ENCODE data around the gene ST8SIA2.

The ST8SIA2 gene

DNA sequence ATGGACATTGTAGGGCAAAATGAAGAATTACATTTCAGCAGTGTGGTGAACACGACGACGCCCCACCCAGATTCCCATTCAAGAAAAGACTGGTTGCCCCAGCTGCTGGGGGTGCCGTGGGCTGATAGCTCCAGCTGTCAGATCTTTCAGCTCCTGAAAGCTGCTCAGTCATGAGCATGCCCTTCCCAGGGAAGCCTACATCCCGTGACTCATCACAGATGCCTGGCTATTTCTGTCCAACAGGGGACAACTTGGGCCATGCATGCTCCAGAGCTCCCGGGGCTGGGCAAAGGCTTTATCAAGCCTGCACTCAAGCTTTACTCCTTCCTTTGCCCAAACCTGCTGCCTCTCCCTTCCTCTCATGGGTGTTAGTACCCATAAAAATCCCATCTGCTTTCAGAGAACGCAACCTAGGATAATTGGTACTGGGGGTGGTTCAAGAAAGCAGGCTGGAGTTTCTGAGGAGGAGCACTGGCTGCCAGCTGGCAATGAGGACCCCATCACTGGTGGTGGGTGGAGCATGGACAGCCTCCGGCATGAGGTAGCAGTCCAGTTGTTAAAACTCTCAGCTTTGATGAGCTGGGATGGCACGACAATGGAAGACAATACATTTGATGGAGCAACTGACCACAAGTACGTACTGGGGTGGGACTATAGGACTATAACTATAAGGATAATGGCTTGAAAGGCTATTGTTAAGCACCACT is 16.4 kb upstream of the ST8SIA2 start:
- no peak for DNase-seq (ENCODE audit: low read depth)
- TF ChIP-seq, protein P1, sequence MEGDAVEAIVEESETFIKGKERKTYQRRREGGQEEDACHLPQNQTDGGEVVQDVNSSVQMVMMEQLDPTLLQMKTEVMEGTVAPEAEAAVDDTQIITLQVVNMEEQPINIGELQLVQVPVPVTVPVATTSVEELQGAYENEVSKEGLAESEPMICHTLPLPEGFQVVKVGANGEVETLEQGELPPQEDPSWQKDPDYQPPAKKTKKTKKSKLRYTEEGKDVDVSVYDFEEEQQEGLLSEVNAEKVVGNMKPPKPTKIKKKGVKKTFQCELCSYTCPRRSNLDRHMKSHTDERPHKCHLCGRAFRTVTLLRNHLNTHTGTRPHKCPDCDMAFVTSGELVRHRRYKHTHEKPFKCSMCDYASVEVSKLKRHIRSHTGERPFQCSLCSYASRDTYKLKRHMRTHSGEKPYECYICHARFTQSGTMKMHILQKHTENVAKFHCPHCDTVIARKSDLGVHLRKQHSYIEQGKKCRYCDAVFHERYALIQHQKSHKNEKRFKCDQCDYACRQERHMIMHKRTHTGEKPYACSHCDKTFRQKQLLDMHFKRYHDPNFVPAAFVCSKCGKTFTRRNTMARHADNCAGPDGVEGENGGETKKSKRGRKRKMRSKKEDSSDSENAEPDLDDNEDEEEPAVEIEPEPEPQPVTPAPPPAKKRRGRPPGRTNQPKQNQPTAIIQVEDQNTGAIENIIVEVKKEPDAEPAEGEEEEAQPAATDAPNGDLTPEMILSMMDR (IDR thresholded peaks at IDR 0.05; ENCODE audit: low read depth, low read length, missing control alignments), result no peak
- in situ Hi-C loops (cut with HindIII; ENCODE audit: low sequenced_read_pairs), result no loop called here
- no peak overlapping the region for H3K4me3 ChIP-seq (ENCODE audit: low read depth, low read length)

DNA sequence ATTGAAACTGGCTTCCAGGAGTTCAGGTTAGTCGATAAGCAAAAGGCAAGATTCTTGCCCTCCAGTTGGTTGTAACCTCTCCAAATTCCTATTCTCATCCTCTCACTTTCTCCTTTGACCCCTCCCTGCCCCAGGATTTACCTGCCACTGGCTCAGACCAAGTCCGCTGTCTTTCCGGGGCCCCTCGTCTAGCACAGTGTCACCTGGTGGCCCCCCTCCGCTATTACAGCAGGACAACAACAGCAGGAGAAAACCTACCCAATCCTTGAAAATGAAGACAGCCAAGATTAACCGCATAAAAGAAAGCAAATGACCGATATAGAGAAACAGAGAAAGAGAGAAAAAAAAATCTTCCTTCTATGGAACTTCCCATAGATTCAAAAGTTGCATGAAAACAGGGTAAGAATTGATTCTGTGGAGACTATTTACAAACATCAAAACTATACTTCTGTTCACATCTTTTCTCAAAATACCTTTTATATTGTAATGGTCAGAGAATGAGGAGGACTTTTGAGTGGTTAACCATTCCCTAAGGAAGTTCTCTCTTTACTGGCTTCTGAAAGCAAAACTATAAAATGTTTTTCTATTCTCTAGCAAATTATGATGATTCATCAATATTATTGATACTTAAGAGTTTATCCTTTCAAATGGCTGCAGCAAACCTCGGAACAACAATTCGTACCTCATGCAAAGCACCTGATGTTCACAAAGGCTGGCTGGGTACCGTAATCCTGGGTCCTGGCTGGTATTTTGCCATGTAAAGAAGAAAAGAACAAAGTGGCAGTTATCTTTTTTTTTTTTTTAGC is 10.0 kb upstream of the ST8SIA2 start:
- TF ChIP-seq, protein P1 (IDR thresholded peaks at IDR 0.05; ENCODE audit: low read depth, low read length, missing control alignments), result peak; percentile 73
- no peak for DNase-seq (ENCODE audit: low read depth)
- in situ Hi-C loops (cut with HindIII; ENCODE audit: low sequenced_read_pairs), result no loop called here
- no peak overlapping the region for H3K4me3 ChIP-seq (ENCODE audit: low read depth, low read length)

DNA sequence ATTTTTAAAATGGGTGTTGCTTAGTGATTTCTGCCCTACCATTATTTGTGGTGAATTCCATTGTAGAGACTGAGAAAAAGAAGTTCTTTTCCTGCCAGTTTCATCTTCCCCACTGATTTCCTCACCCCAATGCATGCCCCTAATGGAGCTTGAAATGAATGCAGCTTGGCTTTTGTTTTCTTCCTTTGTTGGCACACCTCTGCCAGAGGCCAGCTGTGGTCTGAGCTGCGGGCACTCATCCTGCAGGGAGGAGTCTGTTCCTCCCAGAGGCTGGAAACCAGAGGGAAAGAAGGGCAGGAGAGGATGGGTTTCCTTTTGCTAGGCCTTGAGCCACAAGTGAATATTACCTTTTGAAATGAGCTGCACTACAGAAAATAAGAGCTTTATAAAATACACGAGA is 9.3 kb upstream of the ST8SIA2 start:
- in situ Hi-C loops (cut with HindIII; ENCODE audit: low sequenced_read_pairs), result no loop called here
- TF ChIP-seq, protein P1 (IDR thresholded peaks at IDR 0.05; ENCODE audit: low read depth, low read length, missing control alignments), result no peak
- DNase-seq (ENCODE audit: low read depth), result no peak
- H3K4me3 ChIP-seq (ENCODE audit: low read depth, low read length), result no peak overlapping the region

DNA sequence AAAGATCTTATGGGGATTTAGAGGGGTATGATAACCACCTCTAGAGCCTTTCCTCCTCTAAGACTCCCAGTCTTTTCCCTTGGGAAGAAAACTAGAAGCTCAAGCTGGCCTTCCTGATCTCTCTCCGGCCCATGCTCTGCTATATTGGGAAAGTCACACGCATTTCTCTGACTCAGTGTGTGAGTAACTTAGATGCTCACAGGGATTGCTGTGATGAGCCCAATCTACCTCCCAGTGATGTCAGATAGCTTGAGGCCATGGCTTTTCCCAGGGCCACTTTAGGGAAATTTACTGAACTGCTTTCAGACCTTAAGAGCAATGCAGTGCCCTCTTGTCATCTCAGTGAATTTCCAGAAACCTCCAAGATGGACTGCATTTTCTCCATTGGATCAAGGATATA is 8.6 kb upstream of the ST8SIA2 start:
- DNase-seq (ENCODE audit: low read depth), result no peak
- in situ Hi-C loops (cut with HindIII; ENCODE audit: low sequenced_read_pairs), result no loop called here
- no peak overlapping the region for H3K4me3 ChIP-seq (ENCODE audit: low read depth, low read length)
- TF ChIP-seq, protein P1 (IDR thresholded peaks at IDR 0.05; ENCODE audit: low read depth, low read length, missing control alignments), result no peak

DNA sequence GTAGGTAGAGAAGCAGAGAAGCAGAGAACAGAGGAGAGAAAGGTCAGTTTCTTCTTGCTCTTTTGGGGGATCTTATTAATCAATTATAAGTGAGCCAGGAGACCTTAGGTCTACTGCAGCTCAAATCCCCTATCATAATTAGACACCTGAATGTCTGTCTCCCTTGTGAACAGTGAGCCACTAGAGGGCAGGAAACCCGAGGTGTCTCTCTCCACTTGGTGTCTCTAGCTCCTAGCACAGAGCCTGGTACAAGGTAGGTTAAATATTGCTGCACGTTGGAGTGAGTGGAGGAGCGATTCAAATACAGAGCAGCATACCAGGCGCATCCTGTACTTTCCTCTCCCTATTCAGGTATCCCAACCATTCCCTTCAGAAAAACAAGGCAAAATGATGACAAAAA is 2.0 kb upstream of the ST8SIA2 start:
- TF ChIP-seq, protein P1 (IDR thresholded peaks at IDR 0.05; ENCODE audit: low read depth, low read length, missing control alignments), result peak; percentile 70
- peak; percentile 51 for DNase-seq (ENCODE audit: low read depth)
- H3K4me3 ChIP-seq (ENCODE audit: low read depth, low read length), result no peak overlapping the region
- in situ Hi-C loops (cut with HindIII; ENCODE audit: low sequenced_read_pairs), result no loop called here

DNA sequence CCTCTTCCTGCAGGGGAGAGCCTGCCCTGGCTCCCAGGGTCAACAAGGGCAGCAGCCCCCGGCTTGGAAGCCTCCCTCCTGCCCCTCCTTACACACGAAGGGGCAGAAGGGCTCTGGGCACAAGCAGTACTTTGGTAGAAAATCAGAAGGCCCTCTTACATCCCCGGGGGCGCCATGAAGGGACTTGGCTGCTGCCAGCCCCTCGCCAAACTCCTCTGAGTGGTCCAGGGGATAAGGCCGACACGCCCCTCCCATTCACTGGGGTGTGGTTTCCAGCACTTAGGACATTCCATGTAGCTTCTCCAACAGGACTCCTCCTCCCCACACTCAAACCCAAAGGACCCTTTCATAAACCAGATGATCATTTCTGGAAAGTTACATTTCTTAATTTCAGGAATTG is 1.2 kb upstream of the ST8SIA2 start:
- H3K4me3 ChIP-seq (ENCODE audit: low read depth, low read length), result no peak overlapping the region
- TF ChIP-seq, protein P1 (IDR thresholded peaks at IDR 0.05; ENCODE audit: low read depth, low read length, missing control alignments), result no peak
- in situ Hi-C loops (cut with HindIII; ENCODE audit: low sequenced_read_pairs), result no loop called here
- no peak for DNase-seq (ENCODE audit: low read depth)
